ENCODE data around the gene FKBP15. TPM values are rescaled to one million over a fixed set of nuclear protein-coding genes. Genes with fewer than 3 reads are reported as not detected.

The FKBP15 gene
- total RNA-seq (2022; extraction: Qiagen RNA extraction), result 15.6 to 17.7 TPM (median 16.4 TPM) in 5 replicates

GRCh38 chr9:113221003-113221799, at the start of gene FKBP15, which contains the start of gene SLC31A1:
Gene FKBP15, minus strand, starts transcription at chr9:113221277. Its CDS starts 34 bp downstream, at chr9:113221243.
Gene SLC31A1, plus strand, starts transcription at chr9:113221544. Its CDS starts 34,605 bp downstream, at chr9:113256149.

GRCh38 chr9:113150670-113151611, 70.1 kb downstream of the FKBP15 start, which contains the start of gene SLC31A2:
Gene SLC31A2, plus strand, starts transcription at chr9:113151007. Its CDS starts 68 bp downstream, at chr9:113151075.

Other genes starting within 250 kb of the FKBP15 start
- gene ZNF883, start 209.1 kb downstream of the FKBP15 start, total RNA-seq (2022; extraction: Qiagen RNA extraction), result 0.78 to 0.99 TPM (median 0.84 TPM) in 5 replicates
- gene ZFP37, start 164.6 kb downstream of the FKBP15 start, total RNA-seq (2022; extraction: Qiagen RNA extraction), result 1.4 to 2.3 TPM (median 1.5 TPM) in 5 replicates
- gene SLC31A2, start 70.3 kb downstream of the FKBP15 start, total RNA-seq (2022; extraction: Qiagen RNA extraction), result 7.0 to 8.9 TPM (median 8.1 TPM) in 5 replicates
- gene SLC31A1, start 267 bp upstream of the FKBP15 start, total RNA-seq (2022; extraction: Qiagen RNA extraction), result 18.6 to 21.1 TPM (median 19.8 TPM) in 5 replicates
- gene CDC26, start 54.3 kb upstream of the FKBP15 start, total RNA-seq (2022; extraction: Qiagen RNA extraction), result 41.8 to 59.3 TPM (median 45.5 TPM) in 5 replicates
- 52.7 to 56.0 TPM (median 54.4 TPM) in 5 replicates for gene PRPF4, start 54.4 kb upstream of the FKBP15 start, total RNA-seq (2022; extraction: Qiagen RNA extraction)
- 0.08 TPM in 1 of 5 replicates, not detected in the others for gene RNF183, start 82.1 kb upstream of the FKBP15 start, total RNA-seq (2022; extraction: Qiagen RNA extraction)
- gene WDR31, start 119.0 kb upstream of the FKBP15 start, total RNA-seq (2022; extraction: Qiagen RNA extraction), result 1.0 to 1.4 TPM (median 1.1 TPM) in 5 replicates
- 0.15 TPM in 1 of 5 replicates, not detected in the others for gene BSPRY, start 128.3 kb upstream of the FKBP15 start, total RNA-seq (2022; extraction: Qiagen RNA extraction)
- gene HDHD3, start 155.7 kb upstream of the FKBP15 start, total RNA-seq (2022; extraction: Qiagen RNA extraction), result 18.5 to 26.2 TPM (median 22.2 TPM) in 5 replicates
- gene ALAD, start 180.0 kb upstream of the FKBP15 start, total RNA-seq (2022; extraction: Qiagen RNA extraction), result 13.2 to 16.3 TPM (median 15.3 TPM) in 5 replicates
- gene POLE3, start 189.4 kb upstream of the FKBP15 start, total RNA-seq (2022; extraction: Qiagen RNA extraction), result 99.2 to 118 TPM (median 108 TPM) in 5 replicates
- gene C9orf43, start 189.5 kb upstream of the FKBP15 start, total RNA-seq (2022; extraction: Qiagen RNA extraction), result 0.45 to 0.73 TPM (median 0.57 TPM) in 5 replicates
- gene RGS3, start 242.4 kb upstream of the FKBP15 start, total RNA-seq (2022; extraction: Qiagen RNA extraction), result 18.8 to 25.8 TPM (median 19.9 TPM) in 5 replicates

All from A549 treated with Mapracorat at 1 μM for 4 hours (cell line).